GM21367 (cell line): ENCODE results near the gene TMEM30A.

Experiments
- ATAC-seq: cut with Tn5 transposase; IDR thresholded peaks from one replicate; pipeline ENCODE4 v1.9.1; 2021; ENCODE audit not compliant: unreplicated experiment

Gene TMEM30A

GRCh38 chr6:75266716-75267291 is 17.8 kb downstream of the TMEM30A start:
- ATAC-seq, result peak; percentile 77

GRCh38 chr6:75263401-75263750 is 21.2 kb downstream of the TMEM30A start:
- no peak for ATAC-seq

- no peak for ATAC-seq
These were observed 21.7 kb downstream of the TMEM30A start for GRCh38 chr6:75262716-75263400.

GRCh38 chr6:75261299-75261698 is 23.3 kb downstream of the TMEM30A start:
- ATAC-seq, result no peak

- no peak for ATAC-seq
These were observed 27.1 kb downstream of the TMEM30A start for GRCh38 chr6:75257343-75258087.

- no peak for ATAC-seq
These were observed 34.0 kb downstream of the TMEM30A start for GRCh38 chr6:75250552-75250951.

GRCh38 chr6:75249837-75250236 is 34.8 kb downstream of the TMEM30A start:
- ATAC-seq, result no peak

- no peak for ATAC-seq
These were observed 38.2 kb downstream of the TMEM30A start for GRCh38 chr6:75246386-75246785.

GRCh38 chr6:75244063-75244584 is 40.5 kb downstream of the TMEM30A start:
- ATAC-seq, result no peak

GRCh38 chr6:75243333-75244062 is 41.1 kb downstream of the TMEM30A start, which contains the start of gene COX7A2:
COX7A2 (minus strand) TSS chr6:75243801; CDS start chr6:75243734, 67 bp downstream.
- peak; percentile 96 for ATAC-seq

GRCh38 chr6:75236630-75237029 is 48.0 kb downstream of the TMEM30A start:
- ATAC-seq, result no peak

GRCh38 chr6:75235271-75235670 is 49.3 kb downstream of the TMEM30A start:
- no peak for ATAC-seq

- ATAC-seq, result no peak
These were observed 50.3 kb downstream of the TMEM30A start for GRCh38 chr6:75234126-75234865.

GRCh38 chr6:75233092-75233615 is 51.4 kb downstream of the TMEM30A start:
- ATAC-seq, result no peak

- ATAC-seq, result no peak
These were observed 53.9 kb downstream of the TMEM30A start for GRCh38 chr6:75230484-75231325.

GRCh38 chr6:75224303-75224926 is 60.2 kb downstream of the TMEM30A start:
- ATAC-seq, result no peak

GRCh38 chr6:75223428-75223827 is 61.2 kb downstream of the TMEM30A start:
- no peak for ATAC-seq

- ATAC-seq, result no peak
These were observed 62.3 kb downstream of the TMEM30A start for GRCh38 chr6:75222261-75222660.

- ATAC-seq, result no peak
These were observed 63.5 kb downstream of the TMEM30A start for GRCh38 chr6:75221116-75221515.
